Neural crest cell (in vitro differentiated cells): ENCODE results near the gene TMEM9B. TPM values are rescaled to one million over a fixed set of nuclear protein-coding genes. Genes with fewer than 3 reads are reported as not detected.
"Not testable (repeated sequence)": the region's sequence is repeated elsewhere in the genome, so short reads cannot be mapped to it uniquely, and the experiment has no call there.

Source experiments
- DNase-seq: peaks from one replicate; pipeline ENCODE4 v3.0.0; 2021; ENCODE audit warnings: low read depth, mixed read lengths, low spot score
- H3K27ac Mint-ChIP-seq: one replicate; pipeline ENCODE4 v1.8.0; 2021; ENCODE audit warnings: mild to moderate bottlenecking, mixed read lengths; ENCODE audit not compliant: unreplicated experiment
- H3K27me3 Mint-ChIP-seq: 2 replicates; pipeline ENCODE4 v1.8.0; 2021; ENCODE audit warnings: low read depth, mild to moderate bottlenecking, mixed read lengths
- H3K36me3 Mint-ChIP-seq: 2 replicates; pipeline ENCODE4 v1.8.0; 2021; ENCODE audit warnings: low read depth, mild to moderate bottlenecking, mixed read lengths
- H3K4me1 Mint-ChIP-seq: 2 replicates; pipeline ENCODE4 v1.8.0; 2021; ENCODE audit warnings: mixed read lengths
- H3K4me3 Mint-ChIP-seq: one replicate; pipeline ENCODE4 v1.8.0; 2021; ENCODE audit warnings: mild to moderate bottlenecking, mixed read lengths
- H3K9me3 Mint-ChIP-seq: 2 replicates; pipeline ENCODE4 v1.8.0; 2021; ENCODE audit warnings: mixed read lengths
- total RNA-seq: library from RNA; stranded (reverse); gene quantifications from 2 replicates; pipeline ENCODE4 v1.2.1, GENCODE V29; 2021
- TF ChIP-seq, protein P1 (sequence below): fragments of 200-600 bp; sonication (generic); conservative IDR thresholded peaks from 2 replicates; pipeline ENCODE4 v1.5.0; 2021; ENCODE audit warnings: antibody characterized with exemption, mild to moderate bottlenecking

TMEM9B gene
- total RNA-seq, 1 donor from 2014 or later: 15.7 TPM

- H3K4me3 Mint-ChIP-seq: no peak overlapping the region
- no peaks in the 10 kb centered on the region for H3K4me1 Mint-ChIP-seq
- H3K27me3 Mint-ChIP-seq: no peaks in the 10 kb centered on the region
- TF ChIP-seq, protein P1, sequence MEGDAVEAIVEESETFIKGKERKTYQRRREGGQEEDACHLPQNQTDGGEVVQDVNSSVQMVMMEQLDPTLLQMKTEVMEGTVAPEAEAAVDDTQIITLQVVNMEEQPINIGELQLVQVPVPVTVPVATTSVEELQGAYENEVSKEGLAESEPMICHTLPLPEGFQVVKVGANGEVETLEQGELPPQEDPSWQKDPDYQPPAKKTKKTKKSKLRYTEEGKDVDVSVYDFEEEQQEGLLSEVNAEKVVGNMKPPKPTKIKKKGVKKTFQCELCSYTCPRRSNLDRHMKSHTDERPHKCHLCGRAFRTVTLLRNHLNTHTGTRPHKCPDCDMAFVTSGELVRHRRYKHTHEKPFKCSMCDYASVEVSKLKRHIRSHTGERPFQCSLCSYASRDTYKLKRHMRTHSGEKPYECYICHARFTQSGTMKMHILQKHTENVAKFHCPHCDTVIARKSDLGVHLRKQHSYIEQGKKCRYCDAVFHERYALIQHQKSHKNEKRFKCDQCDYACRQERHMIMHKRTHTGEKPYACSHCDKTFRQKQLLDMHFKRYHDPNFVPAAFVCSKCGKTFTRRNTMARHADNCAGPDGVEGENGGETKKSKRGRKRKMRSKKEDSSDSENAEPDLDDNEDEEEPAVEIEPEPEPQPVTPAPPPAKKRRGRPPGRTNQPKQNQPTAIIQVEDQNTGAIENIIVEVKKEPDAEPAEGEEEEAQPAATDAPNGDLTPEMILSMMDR: no peak
- peak overlapping the region; percentile 23 for H3K27ac Mint-ChIP-seq
- no peak for DNase-seq
- H3K9me3 Mint-ChIP-seq: no peaks in the 10 kb centered on the region
- no peaks in the 10 kb centered on the region for H3K36me3 Mint-ChIP-seq
Observed at GRCh38 chr11:8941341-8942103, 22.7 kb downstream of the TMEM9B start.

DNA sequence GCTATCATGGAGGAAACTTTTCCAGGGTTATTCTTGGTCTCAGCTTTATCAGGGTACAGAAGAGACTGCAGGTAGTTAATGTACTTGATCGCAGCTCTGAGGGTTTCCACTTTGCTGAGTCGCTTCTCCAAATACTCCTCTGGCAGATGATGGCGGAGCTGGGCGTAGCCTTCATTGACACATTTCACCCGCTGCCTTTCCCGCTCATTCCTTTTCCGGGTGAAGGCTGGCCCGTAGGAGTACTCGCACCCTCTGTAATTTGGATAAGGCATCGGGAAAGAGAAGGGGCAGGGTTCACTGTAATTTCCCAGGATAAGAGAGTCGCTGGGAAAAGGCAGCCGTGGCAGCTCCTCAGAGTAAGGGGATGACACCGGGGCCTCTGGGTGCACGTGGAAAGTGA is 26.6 kb downstream of the TMEM9B start:
- DNase-seq: no peak
- H3K9me3 Mint-ChIP-seq: no peaks in the 10 kb centered on the region
- H3K4me1 Mint-ChIP-seq: peaks cover 11% of the 10 kb centered on the region
- H3K4me3 Mint-ChIP-seq: no peak overlapping the region
- H3K27ac Mint-ChIP-seq: no peak overlapping the region
- H3K36me3 Mint-ChIP-seq: no peaks in the 10 kb centered on the region
- TF ChIP-seq, protein P1: no peak
- no peaks in the 10 kb centered on the region for H3K27me3 Mint-ChIP-seq

DNA sequence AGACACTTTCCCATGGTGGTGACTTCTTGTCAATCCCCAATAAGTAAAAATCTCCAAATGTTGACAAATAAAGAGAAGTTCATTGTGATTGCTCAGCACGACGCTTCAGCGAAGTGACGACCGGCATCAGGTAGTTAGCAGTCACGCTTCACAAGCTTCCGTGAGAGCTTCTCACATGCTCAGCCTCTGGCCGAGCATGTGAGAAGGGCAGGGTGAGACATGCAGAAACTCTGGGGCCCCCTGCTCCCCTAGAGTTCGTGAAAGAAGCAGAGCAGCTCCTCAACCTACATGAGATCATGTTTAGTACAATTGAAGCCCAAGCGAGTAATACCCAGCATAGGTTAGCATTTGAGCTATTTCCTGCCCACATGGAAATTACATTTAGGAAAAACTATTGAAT is 27.1 kb downstream of the TMEM9B start:
- H3K9me3 Mint-ChIP-seq: no peaks in the 10 kb centered on the region
- TF ChIP-seq, protein P1: no peak
- DNase-seq: no peak
- peak overlapping the region; percentile 86 for H3K27ac Mint-ChIP-seq
- peaks cover 11% of the 10 kb centered on the region for H3K4me1 Mint-ChIP-seq
- H3K4me3 Mint-ChIP-seq: no peak overlapping the region
- H3K36me3 Mint-ChIP-seq: no peaks in the 10 kb centered on the region
- H3K27me3 Mint-ChIP-seq: no peaks in the 10 kb centered on the region

- H3K36me3 Mint-ChIP-seq, DNase-seq, H3K9me3 Mint-ChIP-seq, H3K27me3 Mint-ChIP-seq, H3K4me3 Mint-ChIP-seq, H3K27ac Mint-ChIP-seq: not testable (repeated sequence)
- peaks cover 11% of the 10 kb centered on the region for H3K4me1 Mint-ChIP-seq
Observed at GRCh38 chr11:8935789-8936188, 28.5 kb downstream of the TMEM9B start.

DNA sequence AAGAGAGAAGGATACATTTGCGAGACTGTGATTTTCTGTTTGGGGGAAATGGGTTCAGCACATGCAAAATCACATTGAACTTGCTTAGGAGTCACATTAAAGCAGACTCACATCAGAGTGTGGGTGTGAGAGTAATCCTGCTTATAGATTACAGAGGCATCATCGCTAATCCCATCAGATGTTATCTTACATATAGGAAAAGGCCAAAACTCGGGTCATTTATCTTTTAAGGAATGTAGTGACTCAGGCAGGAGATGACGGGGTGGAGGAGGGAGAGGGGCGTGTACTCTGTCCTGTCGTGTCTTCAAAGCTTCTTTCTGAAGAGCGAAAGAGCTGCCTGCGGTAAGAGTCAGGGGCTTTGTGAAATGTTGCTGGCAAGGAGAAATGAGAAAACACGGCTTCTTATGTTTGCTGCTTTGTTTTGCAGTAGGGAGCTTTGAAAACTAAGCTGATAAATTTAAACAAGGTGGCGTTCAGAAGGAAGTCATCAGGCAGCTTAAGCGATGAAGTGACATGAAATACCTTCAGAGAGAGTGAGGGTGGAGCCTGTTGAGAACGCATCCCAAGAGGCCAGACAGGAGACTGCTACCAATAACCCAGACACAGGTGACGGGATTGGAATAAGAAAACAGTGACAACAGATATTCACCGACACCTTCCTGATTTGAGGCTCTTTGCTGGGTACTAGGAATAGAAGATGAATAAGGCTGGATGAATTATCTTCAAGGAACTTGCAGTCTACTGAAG is 29.3 kb downstream of the TMEM9B start:
- DNase-seq: no peak
- Mint-ChIP-seq H3K4me1 (peaks cover 11% of the 10 kb centered on the region), H3K36me3 (no peaks in the 10 kb centered on the region), H3K27ac (no peak overlapping the region), H3K9me3 (no peaks in the 10 kb centered on the region), H3K4me3 (no peak overlapping the region), H3K27me3 (no peaks in the 10 kb centered on the region)
- TF ChIP-seq, protein P1: no peak

GRCh38 chr11:8933931-8934330 is 30.3 kb downstream of the TMEM9B start:
- TF ChIP-seq, protein P1: no peak
- Mint-ChIP-seq H3K36me3 (no peaks in the 10 kb centered on the region), H3K27me3 (no peaks in the 10 kb centered on the region), H3K27ac (no peak overlapping the region), H3K4me1 (peaks cover 11% of the 10 kb centered on the region), H3K9me3 (no peaks in the 10 kb centered on the region), H3K4me3 (no peak overlapping the region)
- no peak for DNase-seq
